GM04503 (cell line): ENCODE data around the gene ABLIM3.

Experiments
- DNase-seq: peaks from one replicate; pipeline ENCODE4 v3.0.0-alpha.2; 2012; ENCODE audit warnings: low read depth

The ABLIM3 gene

DNA sequence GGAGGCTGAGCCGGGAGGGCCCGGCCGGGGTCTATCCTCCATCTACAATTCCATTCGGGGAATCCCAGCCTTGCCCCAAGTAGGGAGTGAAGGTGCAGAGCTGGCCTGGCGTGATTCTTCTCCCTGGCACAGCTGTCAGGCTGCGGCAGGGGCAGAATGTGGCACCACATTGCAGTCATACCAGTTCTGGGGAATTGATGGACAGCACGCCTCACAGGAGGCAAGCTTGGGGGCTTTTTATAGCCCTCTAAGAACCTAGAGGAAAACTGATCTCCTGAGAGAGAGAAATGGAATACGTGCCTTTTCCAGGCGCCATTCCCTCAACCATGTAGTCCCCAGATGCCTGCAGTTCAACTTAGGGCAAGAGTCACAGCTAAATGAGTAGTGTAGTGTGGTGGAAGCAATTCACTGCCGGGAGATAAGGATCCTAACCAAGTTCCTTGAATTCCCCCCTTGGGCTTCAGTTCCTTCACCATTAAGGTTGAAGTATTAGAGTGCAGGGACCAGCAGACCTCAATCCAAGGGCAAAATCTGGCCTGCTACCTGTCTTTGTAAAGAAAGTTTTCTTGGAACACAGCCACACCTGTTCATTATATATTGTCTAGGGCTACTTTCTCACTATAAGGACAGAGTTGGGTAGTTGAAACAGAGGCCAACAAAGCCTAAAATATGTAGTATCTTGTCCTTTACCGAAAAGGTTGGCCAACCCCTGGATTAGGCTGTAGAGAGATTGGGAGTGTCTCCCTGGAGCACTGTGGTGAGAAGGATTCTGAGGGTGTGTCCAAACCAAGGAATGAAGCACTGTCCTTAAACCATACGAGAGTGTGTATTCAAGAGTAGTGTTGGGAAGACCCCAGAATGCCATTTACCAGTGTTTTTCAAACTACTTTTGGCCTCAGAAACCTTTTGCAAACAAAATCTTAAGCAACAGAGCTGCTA is 141.0 kb downstream of the ABLIM3 start:
- no peak for DNase-seq

DNA sequence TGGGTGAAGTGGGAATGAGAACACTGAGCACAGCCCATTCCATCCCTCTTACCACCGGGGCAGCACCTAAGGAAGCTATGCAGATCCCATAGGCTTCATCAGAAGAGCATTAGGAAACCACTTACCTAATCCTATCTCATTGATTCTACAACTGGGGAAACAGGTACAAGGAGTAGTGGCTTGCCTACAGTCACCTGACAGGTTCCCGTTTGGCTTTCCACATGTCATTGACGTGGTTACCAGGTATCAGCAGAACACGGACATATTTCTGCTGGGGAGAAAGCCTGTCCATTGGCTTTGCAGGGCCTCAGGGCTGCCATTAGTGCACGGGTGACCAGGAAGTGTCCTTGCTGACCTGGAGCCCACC is 141.7 kb downstream of the ABLIM3 start:
- no peak for DNase-seq

DNA sequence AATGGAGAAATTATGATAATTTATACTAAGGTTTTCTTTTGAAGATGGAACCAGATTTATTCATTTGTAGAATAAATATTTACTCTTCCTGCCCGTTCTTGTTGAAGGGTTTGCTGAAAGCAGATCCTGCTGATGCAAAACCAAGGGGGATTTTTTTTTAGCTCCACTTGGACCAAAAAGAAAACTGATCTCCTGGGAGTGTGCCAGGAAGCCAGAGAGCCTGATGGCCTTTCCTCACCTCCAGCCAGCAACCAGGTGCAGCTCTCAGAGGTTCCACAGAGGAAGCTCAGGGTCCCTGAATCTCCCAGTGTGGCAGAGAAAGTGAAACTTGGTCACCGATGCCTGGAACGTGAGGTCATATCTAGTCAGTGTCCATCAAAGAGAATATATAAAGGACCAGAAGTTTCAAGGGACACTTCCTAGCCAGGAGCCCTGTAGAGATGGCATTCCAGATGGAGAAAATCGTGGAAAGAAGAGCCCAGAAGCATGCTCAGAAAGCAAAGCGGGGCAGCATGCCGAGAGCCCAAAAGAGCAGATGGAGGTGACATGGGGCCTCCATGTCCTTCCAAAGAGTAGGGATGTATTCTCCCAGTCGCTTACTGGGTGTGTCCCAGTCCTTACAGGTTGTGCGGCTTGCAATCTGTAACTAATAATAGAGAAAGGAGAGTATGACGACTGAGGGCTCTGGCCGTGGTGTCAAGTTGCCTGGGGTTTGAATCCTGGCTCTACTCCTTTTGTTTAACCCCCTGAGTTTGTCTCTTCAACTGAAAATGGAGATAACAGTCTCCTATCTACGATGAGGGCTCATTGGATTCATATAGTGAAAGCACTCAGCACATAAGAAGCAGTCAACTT is 142.6 kb downstream of the ABLIM3 start:
- no peak for DNase-seq

DNA sequence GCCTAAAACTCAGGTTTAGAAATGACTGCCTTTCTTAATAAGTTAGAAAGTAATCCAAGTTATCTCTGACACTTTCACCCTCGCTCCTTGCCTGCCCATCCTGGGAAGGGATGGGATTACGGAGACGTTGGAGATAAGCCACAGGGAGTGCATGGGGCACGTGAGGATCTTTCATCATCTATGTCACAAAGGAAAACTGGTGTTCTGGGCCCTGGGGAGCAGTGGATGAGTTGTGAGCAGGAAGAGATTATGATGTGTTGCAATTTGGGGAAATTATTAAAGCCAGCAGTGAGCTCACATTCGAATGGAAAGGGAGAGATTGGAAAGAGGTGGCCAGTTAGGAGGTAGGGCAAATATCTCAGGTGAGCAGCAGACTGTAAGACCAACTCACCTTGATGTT is 143.2 kb downstream of the ABLIM3 start:
- no peak for DNase-seq

DNA sequence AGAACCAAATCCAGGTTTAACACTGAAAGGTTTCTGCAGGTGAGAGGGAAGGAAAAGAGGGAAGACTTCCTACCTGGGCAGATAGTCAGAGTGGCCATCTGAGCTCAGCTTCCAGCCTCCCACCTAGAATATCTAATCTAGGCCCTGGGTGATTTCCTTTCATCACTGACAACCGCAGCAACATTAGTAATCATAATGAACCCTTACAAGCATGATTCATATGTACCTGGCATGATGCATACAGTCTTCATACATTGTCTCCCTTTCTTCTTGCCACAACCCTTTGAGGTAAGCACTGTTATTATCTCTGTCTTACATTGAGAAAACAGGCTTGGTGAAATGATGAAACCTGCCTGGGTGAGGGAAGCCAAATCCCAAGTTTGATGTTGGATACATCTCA is 143.9 kb downstream of the ABLIM3 start:
- no peak for DNase-seq

DNA sequence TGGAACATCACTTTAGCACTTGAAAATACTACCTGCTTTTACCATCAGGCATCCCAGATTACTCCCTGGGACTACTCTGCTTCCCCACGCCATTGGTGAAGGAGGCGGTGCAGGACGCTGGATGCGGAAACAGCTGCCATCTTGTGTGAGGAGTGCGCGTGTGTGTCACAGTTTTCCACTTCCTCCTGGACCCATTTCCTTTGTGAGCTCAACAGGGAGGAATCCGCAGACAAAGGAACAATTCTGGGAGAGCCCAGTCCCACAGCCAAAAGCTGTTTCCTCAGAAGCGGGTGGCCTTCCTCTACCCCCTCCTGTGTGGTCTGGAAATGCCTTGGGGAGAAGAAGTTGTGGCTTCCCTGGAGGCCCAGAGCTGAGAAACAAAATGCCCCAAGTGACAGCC is 147.1 kb downstream of the ABLIM3 start:
- DNase-seq: no peak

DNA sequence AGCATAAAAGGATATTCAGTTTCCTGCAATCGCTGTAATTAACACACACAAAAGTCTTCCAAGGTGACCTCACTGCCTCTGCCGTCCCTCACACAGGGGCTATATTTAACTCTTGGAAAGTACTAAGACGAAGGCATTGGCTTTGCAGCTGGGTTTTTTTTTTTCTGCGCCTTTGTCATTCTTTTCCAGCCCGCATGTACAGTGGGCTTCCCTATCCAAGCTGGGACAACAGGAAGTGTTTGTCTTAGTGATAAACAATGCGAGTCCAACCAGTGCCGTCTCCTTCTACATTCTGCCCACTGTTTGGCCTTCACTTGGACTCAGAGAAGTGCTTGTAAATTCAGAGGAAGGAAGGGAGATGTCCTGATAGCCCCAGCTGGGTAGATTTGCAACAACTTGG is 148.0 kb downstream of the ABLIM3 start:
- no peak for DNase-seq

DNA sequence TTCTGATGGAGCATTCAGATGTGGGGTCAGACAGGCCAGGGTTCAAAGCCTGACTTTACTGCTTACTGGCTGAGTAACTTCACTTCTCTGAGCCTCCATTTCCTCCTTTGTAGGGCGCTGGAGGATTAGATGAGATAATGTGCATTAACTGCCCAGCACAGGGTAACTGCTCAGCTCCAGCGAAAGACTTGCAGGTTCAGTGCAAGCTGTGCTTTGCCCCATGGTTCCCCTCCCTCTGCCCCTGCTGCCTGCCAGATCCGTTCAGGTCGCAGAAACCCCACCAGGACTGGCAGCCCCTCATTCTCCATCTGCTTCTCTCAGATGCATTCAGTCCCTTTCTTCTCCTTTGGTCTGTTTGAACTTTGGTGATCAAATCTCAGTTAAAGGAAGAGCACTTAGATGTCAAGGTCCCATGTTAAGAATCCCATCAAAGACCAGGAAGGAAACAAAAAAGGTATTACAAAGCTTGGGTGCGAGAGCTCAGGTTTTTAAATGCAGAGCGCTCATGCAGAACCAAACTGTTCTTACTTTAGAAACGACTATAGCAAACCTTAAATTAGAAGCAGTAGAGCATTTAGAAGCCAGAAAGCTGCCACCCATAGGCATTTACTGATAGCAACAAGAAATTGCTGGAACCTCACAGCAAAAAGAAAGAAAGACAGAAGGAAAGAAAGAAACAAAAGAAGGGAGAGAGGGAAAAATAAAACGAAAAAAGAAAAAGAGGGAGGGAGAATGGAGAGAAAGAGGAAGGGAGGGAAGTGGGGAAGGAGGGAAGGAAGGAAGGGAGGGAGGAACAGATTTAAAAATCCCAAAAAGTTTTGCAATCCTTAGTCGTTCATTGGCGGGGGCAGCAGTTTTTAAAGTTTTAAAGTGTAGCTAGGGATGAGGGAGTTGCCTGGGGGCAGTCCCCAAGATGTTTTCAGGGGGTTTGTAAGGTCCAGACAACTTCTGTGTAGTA is 153.9 kb downstream of the ABLIM3 start:
- no peak for DNase-seq

DNA sequence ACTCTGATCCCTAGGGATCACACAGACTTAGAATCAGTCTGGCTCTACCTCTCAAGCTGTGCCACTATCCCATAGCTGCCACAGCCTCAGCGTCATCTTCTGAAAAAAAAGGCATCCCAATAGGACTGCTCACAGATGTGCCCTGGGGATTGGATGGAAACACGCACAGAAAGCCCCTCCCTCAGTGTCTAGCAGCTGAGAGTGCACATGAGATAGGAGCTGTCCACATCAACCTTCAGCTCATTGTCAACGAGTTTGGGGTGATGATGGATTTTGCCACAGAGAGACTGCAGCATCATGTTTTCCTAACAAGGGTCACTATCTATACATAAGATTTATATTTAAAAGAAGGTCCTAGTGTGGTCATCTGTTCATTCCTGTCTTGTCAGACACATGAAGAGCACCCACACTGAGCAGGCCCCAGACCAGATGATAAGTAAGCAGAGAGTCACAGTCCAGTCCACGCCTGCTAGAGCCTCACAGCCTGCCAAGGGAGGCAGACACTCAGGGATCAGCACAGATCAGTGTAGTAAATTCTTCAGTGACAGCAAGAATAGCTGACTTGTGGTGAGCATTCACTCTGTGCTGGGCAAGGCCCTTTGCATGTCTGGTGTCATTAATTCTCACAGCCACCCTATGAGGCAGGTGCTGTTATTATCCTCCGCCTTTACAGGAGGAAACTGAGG is 156.2 kb downstream of the ABLIM3 start:
- no peak for DNase-seq

DNA sequence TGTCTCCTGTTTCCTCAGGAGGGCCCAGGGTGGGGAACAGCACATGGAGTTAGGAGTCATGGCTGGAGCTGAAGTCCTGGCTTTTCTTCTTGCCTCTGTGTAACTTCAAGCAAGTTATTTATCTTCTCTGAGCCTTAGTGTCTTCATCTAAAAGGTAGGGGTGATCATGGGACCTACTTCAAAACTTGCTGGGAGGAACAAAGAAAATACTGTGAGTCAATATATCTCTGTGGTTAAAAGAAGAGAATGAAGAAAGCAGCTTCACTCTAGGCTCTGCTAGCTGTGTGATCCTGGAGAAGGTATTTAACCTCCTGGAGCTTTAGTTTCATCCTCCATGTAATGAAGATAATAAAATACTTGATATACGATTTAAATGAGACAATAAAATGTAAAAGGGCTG is 156.9 kb downstream of the ABLIM3 start:
- no peak for DNase-seq

DNA sequence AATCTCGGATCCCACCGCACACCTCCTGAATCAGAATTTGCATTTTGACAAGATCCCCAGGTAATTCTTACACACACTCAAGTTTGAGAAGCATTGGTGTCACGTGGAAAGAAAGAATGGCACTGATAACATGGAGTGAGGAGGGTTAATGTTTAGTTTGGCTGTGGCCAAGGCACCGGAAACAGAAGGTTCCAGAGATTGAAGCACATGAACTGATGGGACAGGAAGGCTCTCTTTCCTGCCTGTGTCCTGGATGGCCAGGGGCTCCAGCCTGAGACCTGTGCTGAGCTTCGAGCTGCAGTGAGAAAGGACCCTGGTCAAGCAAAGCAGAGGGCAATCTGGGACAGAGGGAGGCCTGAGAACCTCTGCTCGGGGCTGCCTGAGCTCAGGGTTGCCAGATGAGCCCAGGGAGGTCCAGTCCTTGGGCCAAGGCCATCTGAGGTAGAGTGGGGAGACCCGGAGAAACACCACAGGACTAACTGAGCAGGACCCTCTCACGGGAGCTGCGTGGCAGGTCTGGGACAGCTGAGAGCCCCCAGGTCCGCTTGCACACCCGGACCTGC is 157.6 kb downstream of the ABLIM3 start:
- no peak for DNase-seq

DNA sequence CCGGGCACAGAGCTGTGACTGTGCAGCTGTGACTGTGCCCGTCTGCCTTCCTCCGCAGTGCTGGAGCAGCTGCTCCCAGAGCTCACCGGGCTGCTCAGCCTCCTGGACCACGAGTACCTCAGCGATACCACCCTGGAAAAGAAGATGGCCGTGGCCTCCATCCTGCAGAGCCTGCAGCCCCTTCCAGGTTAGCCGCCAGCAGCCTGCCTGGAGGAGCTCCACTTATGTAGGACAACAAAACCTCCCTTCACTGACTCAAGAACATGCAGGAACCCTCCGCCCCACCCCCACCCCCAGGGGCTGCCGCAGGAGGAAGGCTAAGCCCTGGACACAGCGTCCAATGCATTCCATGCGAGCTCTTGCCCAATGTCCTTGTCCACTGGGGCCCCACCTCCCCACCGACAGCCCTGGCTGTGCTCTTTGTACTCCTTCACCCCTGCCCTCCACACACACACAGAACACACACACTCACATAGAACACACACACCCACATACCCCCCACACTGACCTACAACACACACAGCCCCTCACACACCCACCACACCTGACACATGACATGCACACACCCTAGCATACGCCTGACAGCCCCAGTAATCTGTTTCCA is 158.3 kb downstream of the ABLIM3 start:
- no peak for DNase-seq

DNA sequence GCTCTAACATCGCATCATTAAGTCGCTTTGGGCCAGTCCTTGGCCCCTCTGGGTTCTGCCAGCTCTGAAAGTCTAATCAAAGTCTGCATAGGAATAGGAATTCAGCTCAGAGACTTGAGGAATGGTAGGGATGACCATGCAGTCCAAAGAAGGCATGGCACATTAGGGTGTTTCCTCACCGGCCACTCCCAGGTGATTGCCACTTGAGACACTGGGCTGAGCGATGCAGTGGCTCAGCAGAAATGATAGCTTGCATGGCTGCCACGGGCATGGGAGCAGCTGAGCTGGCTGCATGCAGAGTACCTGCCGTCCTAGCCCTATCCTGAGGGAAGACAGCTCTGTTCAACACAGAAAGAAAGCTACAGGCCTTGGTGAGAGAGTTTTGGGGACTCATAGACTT is 159.1 kb downstream of the ABLIM3 start:
- no peak for DNase-seq

DNA sequence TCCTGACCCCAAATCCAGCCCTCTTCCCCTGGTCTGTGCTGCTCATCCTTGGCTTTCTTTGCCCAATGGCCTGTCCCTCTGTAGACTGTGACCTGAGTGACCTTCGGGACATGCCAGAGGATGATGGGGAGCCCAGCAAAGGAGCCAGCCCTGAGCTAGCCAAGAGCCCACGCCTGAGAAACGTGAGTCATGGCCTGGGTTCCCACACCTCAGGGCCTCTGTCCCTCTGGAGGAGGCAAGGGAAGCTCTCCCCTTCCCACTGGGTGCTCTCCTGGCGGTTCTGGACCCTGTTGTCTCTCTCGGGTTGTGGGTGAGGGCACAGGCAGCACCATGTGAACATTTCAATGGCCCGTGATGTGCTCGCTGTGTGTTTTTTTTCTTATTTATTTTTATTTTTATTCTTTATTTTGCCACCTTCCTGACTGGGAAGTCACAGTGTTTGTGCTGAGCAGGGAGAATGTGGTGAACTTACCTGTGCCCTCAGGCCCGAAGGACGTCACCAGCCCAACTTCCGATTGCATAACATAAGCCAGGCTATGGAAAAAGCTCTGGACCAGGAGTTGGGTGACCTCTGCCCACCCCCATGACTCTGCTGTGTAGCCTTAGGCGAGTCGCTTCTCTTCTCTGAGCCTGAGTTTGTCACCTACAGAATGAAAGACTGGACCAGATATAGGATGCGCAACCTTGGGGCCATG is 159.9 kb downstream of the ABLIM3 start:
- no peak for DNase-seq

DNA sequence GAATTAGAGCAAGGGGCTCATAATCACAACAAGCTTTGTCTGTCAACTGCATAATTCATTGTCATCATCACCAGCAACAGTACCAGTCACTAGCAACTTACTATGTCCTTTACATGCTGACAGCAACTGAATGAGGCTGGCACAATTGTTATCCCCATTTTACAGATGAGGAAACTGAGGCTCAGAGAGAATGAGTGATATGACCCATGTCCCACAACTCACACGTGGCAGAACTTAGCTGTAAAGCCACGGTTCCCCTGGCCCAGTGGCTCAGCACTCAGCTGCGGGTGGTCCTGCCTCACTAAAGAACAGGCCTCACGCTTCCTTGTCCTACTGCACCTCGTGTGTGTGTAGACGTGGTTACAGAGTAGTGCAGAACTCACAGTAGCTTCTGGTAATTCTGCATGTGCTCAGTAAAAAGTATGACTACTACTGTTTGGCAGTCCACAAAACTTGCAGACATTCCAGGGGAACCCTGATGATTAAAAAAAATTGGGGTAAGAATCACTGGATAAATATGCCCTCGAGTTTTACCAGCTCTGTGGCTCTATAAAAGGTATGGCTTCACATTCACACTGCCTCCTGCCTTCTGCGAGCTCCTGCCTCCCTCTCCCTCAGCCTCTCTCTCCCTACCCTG is 160.6 kb downstream of the ABLIM3 start:
- DNase-seq: no peak

DNA sequence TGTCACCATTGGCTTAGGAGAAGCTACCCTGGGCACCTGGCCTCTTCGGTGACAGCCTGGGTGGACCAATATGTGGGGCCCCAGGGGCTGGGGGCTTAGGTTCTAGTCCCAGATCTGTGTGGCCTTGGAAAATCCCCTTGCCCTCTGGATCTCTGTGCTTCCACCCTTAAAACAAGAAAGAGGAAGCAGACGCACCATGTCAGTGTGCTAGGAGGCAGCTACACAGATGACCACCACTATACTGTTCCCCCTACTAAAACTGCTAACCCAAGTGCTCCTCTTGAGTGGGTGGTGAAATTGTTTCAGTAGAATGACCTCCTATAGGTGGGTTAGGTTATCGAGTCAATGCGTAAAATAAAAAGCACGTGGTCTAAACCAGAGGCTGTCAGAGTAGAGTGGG is 161.3 kb downstream of the ABLIM3 start:
- DNase-seq: no peak

DNA sequence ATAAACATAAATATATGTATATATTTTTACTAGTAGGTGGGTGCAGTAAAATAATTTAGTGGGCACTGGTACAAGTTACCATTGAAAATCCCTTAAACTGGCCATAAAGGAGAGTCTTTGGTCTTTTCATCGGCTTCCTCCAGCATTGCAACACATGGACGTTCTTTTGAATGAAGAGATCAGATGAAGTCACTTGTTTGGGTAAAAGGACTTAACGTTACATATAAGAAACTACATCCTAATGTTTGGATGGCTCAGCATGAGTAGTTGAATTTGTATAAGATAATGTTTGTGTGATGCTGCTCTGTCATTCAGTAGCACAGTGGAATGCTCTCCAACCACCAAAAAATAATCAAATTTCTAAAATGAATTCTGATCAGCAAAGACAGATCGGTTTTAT is 161.9 kb downstream of the ABLIM3 start:
- DNase-seq: no peak

DNA sequence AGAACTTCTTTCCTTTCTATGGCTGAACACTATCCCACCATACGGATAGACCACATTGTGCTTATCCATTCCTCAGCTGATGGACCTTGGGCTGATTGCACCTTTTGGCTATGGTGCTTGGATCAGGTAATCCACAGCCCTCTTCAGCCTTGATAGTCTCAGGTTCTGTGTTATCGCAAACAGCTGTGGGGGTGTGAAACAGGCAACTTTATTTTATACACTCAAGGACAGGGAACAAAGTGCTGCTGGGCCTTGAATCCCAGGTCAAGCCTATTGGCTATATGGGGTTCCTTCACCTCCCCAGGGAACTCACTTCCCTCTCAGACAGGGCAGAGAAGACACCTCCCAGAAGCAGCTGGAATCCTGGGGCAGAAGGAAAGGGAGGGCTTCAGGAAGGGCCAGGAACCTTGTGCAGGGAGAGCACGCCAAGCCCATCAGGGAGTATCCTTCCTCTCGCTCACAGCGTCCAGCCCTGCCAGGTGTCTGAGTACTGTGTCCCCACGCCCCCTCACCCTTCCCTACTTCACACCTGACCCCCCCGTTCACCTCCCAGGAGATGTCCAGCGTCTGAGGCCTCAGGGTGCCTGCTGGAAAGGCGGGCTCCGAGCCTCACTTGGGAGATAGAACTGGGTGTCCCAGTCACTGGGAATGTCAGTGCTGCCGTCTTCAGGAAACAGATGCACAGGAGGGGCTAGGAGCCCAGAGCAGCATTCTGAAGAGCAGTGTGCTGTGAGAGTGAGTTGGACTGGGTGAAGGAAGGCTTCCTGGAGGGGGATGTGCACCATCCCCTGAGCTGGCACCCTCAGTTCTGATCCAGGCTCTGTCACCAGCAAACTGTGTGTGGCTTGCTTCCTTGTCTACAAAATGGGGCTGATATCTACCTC is 163.1 kb downstream of the ABLIM3 start:
- DNase-seq: no peak

DNA sequence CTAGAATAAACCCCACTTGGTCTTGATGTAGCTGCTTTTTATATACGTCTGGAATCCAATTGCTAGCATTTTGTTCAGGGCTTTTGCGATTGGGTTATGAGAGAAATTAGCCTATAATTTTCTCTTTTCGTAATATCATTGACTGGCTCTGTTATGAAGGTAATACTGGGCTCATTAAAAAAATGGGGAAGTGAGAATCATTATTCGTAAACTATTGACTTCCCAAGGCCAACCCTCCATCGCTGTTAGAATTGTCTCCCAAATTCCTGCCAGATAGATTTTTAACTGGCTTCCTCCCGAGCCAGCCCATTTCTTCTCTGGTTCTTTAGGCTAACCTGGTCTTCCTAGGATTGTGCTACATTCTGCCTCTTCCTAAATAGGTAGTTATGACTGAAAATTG is 168.1 kb downstream of the ABLIM3 start:
- no peak for DNase-seq
